C4-2B (cell line): Measurements from ENCODE around the gene OLFML2A.

Source experiments
- CTCF ChIP-seq: fragments of 450-650 bp; conservative IDR thresholded peaks from 2 replicates; pipeline ENCODE4 v1.5.1; 2017; ENCODE audit warnings: mild to moderate bottlenecking
- ZFX ChIP-seq: fragments of 450-650 bp; IDR thresholded peaks from 2 replicates; pipeline ENCODE4 v1.6.1; 2017

GRCh38 chr9:124759327-124759726, 17.6 kb upstream of the OLFML2A start:
- TF ChIP-seq CTCF, result no peak
- no peak for TF ChIP-seq ZFX
